ENCODE results near the gene NTN5. TPM values are rescaled to one million over a fixed set of nuclear protein-coding genes. Genes with fewer than 3 reads are reported as not detected.
A peak's percentile ranks its signal among the peaks of the same experiment; 100 is the strongest.

NTN5 gene
- total and polyA plus RNA-seq, 3 donors from 2014 or later: 0.87 to 4.3 (median 1.6) TPM

- Histone ChIP-seq H3K4me1 (peaks cover 17% of the 10 kb centered on the region), H3K27ac (peak overlapping the region; percentile 92 to 96), H3K4me3 (peak overlapping the region; percentile 49 to 66), H3K36me3 (ENCODE audit: low read depth, missing control alignments) (no peaks in the 10 kb centered on the region), H3K27me3 (no peaks in the 10 kb centered on the region), H3K9me3 (no peaks in the 10 kb centered on the region)
- intact Hi-C loops (cut with DNase I; ENCODE audit: low total_unique reads): loop anchor here (10.0 kb wide), 1 partner anchor 198 kb away; no protein-coding TSS in a partner anchor
- WGBS, 2 donors: 7 to 9% methylated on average over 10 of the region's 10 CpGs
- TF ChIP-seq POLR2A (IDR thresholded peaks at IDR 0.05): no peak
- TF ChIP-seq, protein P1, sequence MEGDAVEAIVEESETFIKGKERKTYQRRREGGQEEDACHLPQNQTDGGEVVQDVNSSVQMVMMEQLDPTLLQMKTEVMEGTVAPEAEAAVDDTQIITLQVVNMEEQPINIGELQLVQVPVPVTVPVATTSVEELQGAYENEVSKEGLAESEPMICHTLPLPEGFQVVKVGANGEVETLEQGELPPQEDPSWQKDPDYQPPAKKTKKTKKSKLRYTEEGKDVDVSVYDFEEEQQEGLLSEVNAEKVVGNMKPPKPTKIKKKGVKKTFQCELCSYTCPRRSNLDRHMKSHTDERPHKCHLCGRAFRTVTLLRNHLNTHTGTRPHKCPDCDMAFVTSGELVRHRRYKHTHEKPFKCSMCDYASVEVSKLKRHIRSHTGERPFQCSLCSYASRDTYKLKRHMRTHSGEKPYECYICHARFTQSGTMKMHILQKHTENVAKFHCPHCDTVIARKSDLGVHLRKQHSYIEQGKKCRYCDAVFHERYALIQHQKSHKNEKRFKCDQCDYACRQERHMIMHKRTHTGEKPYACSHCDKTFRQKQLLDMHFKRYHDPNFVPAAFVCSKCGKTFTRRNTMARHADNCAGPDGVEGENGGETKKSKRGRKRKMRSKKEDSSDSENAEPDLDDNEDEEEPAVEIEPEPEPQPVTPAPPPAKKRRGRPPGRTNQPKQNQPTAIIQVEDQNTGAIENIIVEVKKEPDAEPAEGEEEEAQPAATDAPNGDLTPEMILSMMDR (IDR thresholded peaks at IDR 0.05): no peak
- no peak for DNase-seq
Observed at GRCh38 chr19:48646722-48647216, 26.0 kb downstream of the NTN5 start.

DNA sequence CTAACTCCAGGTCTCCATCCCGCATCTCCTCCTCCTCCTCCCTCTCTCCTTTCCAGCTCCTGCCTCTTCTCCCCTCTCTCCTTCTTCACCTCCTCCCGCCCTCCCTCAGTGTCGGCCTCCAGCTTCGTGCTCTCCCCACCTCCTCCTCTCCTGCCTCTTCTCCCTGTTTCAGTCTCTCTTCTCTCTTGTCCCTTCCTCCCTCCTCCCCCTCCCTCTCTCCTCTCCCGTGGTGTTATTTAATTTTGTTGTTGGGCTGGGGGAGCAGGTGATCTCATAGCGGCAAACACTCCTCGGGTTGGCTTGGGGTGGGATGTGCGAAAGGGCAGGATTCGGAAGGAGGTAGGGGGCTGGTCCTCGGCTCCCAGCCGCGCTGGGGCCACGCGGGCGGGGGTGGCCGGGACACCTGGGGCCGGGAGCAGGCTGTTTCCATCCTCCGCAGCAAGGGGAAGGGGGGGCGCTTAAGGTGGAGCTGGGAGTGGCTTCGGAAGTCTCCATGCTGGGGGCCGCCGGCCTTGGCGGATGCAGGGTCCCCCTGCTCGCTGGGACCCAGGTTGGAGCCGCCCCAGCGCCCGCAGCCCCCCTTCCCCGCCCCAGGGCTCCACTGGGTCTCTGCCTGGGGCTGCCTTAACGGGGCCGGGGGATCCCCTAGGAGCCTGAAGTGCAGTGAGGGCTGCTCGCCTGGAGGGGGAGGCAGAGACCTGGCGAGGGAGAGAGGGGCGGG lies 26.7 kb downstream of the NTN5 start, which contains the start of gene CA11:
TSS of gene CA11 (minus strand) at position 187 of the 721 bp plus-strand sequence. CDS start 555 bp downstream, outside the sequence.
- Histone ChIP-seq H3K27me3 (no peaks in the 10 kb centered on the region), H3K36me3 (ENCODE audit: low read depth, missing control alignments) (no peaks in the 10 kb centered on the region), H3K9me3 (no peaks in the 10 kb centered on the region), H3K4me1 (peaks cover 17% of the 10 kb centered on the region), H3K4me3 (peak within 1 kb of the TSS; percentile 49 to 66), H3K27ac (peak within 1 kb of the TSS; percentile 92 to 96)
- WGBS, 2 donors: 0% methylated on average over 21 to 32 of the region's 33 CpGs
- TF ChIP-seq POLR2A (IDR thresholded peaks at IDR 0.05): no peak
- TF ChIP-seq, protein P1 (IDR thresholded peaks at IDR 0.05): peak; percentile 84 to 92 (median 88)
- DNase-seq: peak; percentile 90
- intact Hi-C loops (cut with DNase I; ENCODE audit: low total_unique reads): loop anchor here (10.0 kb wide), 1 partner anchor 199 kb away; no protein-coding TSS in a partner anchor

DNA sequence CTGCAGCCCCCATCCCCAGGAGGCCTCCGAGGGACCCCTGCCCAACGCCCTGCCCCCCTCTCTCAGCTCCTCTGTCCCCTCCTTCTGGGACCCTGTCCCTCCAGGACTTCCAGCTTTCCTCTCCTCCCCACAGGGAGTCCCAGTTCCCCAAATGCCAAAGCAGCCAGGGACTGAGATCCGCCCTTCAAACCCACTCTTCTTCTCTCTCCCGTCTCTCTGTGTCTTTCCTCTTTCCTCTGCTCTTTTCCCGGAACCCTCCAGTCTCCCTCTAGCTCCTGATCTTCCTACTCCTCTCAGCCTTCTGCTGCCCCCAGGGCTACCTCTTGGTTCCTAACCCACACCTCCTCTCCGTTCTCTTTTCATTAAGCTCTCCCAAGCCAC lies 27.2 kb downstream of the NTN5 start:
- no peaks in the 10 kb centered on the region for H3K27me3 ChIP-seq
- H3K27ac ChIP-seq: peak overlapping the region; percentile 92 to 96
- no peak for TF ChIP-seq POLR2A (IDR thresholded peaks at IDR 0.05)
- TF ChIP-seq, protein P1 (IDR thresholded peaks at IDR 0.05): no peak
- WGBS, 2 donors: 0 to 2% methylated on average over 6 of the region's 6 CpGs
- H3K4me3 ChIP-seq: peak overlapping the region; percentile 49 to 66
- DNase-seq: no peak
- no peaks in the 10 kb centered on the region for H3K36me3 ChIP-seq (ENCODE audit: low read depth, missing control alignments)
- intact Hi-C loops (cut with DNase I; ENCODE audit: low total_unique reads): loop anchor here (10.0 kb wide), 1 partner anchor 199 kb away; no protein-coding TSS in a partner anchor
- peaks cover 17% of the 10 kb centered on the region for H3K4me1 ChIP-seq
- H3K9me3 ChIP-seq: no peaks in the 10 kb centered on the region

- Histone ChIP-seq H3K9me3 (no peaks in the 10 kb centered on the region), H3K4me3 (peak overlapping the region; percentile 49 to 66), H3K27ac (peak overlapping the region; percentile 92 to 96), H3K4me1 (peaks cover 17% of the 10 kb centered on the region), H3K36me3 (ENCODE audit: low read depth, missing control alignments) (no peaks in the 10 kb centered on the region), H3K27me3 (no peaks in the 10 kb centered on the region)
- WGBS, 2 donors: 1 to 2% methylated on average over 16 to 25 of the region's 25 CpGs
- DNase-seq: peak; percentile 92
- TF ChIP-seq, protein P1 (IDR thresholded peaks at IDR 0.05): peak in 1 of 3 experiments; percentile 7
- TF ChIP-seq POLR2A (IDR thresholded peaks at IDR 0.05): no peak
- intact Hi-C loops (cut with DNase I; ENCODE audit: low total_unique reads): loop anchor here (10.0 kb wide), 1 partner anchor 200 kb away; no protein-coding TSS in a partner anchor
Observed at GRCh38 chr19:48644839-48645619, 27.8 kb downstream of the NTN5 start.
